Measurements from ENCODE around the gene CSNK1D. TPM values are rescaled to one million over a fixed set of nuclear protein-coding genes. Genes with fewer than 3 reads are reported as not detected.

CSNK1D gene
- total RNA-seq, 2 experiments from 2014 or later, result 277 to 286 TPM

DNA sequence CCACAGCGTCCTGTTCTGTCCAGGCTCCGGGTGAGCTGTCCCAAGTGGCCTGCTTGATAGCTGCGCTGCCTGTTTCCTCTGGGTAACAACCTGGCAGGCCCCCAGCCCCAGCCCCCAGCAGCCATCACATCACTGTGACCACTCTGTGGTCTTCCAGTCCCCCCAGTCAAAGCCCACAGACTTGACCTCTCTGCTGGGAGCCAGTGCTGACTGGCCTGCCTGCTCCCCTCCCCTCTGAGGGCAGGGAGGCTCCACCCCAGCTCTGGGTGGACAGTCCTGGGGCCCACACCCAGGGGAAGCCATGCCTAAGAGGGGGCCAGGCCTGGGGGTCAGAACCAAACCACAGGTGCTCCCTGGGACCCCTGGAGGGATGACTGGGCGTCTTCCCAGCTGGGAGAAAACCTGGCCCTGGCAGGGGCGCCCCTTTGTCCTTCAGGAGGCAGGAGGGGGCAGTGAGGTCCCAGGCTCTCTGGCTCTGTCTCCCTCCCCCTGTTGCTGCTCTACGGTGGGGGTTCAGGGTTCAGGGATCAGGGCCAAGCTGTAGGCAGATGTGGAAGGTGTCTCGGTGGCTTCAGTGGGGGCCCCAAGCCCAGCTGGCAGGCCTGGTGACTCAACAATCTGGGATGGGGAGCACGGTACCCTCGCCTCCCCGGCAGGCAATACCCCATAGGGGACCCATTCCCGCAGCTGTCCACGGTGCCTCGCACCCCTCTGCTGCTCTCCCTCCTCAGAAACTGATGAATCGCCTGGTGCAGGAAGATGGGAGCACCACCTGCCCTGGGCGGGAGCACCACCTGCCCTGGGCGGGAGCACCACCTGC, 46.5 kb downstream of the CSNK1D start:
- POLR2A ChIA-PET, result no interaction called here
- TF ChIP-seq, protein P1, sequence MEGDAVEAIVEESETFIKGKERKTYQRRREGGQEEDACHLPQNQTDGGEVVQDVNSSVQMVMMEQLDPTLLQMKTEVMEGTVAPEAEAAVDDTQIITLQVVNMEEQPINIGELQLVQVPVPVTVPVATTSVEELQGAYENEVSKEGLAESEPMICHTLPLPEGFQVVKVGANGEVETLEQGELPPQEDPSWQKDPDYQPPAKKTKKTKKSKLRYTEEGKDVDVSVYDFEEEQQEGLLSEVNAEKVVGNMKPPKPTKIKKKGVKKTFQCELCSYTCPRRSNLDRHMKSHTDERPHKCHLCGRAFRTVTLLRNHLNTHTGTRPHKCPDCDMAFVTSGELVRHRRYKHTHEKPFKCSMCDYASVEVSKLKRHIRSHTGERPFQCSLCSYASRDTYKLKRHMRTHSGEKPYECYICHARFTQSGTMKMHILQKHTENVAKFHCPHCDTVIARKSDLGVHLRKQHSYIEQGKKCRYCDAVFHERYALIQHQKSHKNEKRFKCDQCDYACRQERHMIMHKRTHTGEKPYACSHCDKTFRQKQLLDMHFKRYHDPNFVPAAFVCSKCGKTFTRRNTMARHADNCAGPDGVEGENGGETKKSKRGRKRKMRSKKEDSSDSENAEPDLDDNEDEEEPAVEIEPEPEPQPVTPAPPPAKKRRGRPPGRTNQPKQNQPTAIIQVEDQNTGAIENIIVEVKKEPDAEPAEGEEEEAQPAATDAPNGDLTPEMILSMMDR (IDR thresholded peaks at IDR 0.05), result no peak
- H3K4me1 ChIP-seq (ENCODE audit: insufficient read depth, low read length), result peaks cover 45% of the 10 kb centered on the region
- H3K27ac ChIP-seq (ENCODE audit: low read depth in 1 of 2, low read length in 2 of 2), result no peak overlapping the region
- H3K9me3 Mint-ChIP-seq, result no peaks in the 10 kb centered on the region
- no peaks in the 10 kb centered on the region for H3K36me3 ChIP-seq (ENCODE audit: insufficient read depth, low read length)
- ATAC-seq (ENCODE audit: poor library complexity) (no peak), DNase-seq (no peak)
- no peaks in the 10 kb centered on the region for H3K9me3 ChIP-seq (ENCODE audit: control insufficient read depth in 1 of 2, insufficient read depth in 1 of 2, low read length in 2 of 2)
- H3K4me3 ChIP-seq (ENCODE audit: low read length), result no peak overlapping the region
- H3K4me1 Mint-ChIP-seq (ENCODE audit: low read depth), result peaks cover 16% of the 10 kb centered on the region
- H3K27me3 ChIP-seq (ENCODE audit: control insufficient read depth in 1 of 2, insufficient read depth in 2 of 2, low read length in 2 of 2), result no peaks in the 10 kb centered on the region
- H3K36me3 Mint-ChIP-seq (ENCODE audit: low read depth), result no peaks in the 10 kb centered on the region
- intact Hi-C loops (cut with DNase I, micrococcal nuclease), result no loop called here
- H3K4me3 Mint-ChIP-seq, result peak overlapping the region; percentile 72
- H3K27ac Mint-ChIP-seq, result peak overlapping the region; percentile 86
- H3K27me3 Mint-ChIP-seq, result no peaks in the 10 kb centered on the region
- CTCF ChIA-PET, result no interaction called here

DNA sequence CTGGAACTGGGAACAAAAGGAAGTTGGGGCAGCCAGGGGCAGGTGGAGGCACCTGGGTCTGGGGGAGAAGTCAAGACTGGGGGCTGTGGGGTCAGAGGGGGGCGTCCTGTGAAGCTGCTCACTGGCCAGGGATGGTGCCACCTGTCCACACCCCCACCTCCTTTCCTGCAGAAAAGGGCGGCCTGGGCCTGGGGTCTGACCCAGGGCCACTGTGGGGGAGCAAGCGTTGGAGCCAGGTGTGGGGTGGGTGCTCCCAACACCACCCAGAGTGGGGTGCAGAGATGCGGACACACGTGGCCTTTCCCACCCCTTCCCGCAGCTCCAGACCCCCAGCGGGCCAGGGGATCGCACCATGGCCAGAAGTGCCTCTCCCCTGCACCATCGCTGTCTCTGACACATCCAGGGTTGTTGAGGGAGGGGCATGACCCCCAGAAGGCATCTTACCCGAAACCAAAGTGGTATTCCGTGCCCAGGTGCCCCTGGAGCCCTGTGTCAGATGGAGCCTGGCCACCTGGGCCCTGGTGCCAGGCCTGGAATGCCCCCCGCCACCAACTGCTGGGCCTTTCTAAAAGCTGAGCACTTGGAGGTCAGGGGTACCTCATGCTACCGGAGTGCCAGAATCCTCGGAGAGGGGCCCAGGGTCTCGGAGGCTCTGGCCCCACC, 47.2 kb downstream of the CSNK1D start:
- H3K4me3 ChIP-seq (ENCODE audit: low read length), result no peak overlapping the region
- H3K27ac Mint-ChIP-seq, result no peak overlapping the region
- POLR2A ChIA-PET, result interaction anchor here (0.9 kb wide), 1 partner anchor 14 kb away, joined by 3 read pairs; the partner anchor contains the start of gene CCDC57
- CTCF ChIA-PET, result no interaction called here
- peaks cover 16% of the 10 kb centered on the region for H3K4me1 Mint-ChIP-seq (ENCODE audit: low read depth)
- H3K9me3 Mint-ChIP-seq, result no peaks in the 10 kb centered on the region
- no peaks in the 10 kb centered on the region for H3K27me3 Mint-ChIP-seq
- H3K27me3 ChIP-seq (ENCODE audit: control insufficient read depth in 1 of 2, insufficient read depth in 2 of 2, low read length in 2 of 2), result no peaks in the 10 kb centered on the region
- H3K4me3 Mint-ChIP-seq, result no peak overlapping the region
- no peak overlapping the region for H3K27ac ChIP-seq (ENCODE audit: low read depth in 1 of 2, low read length in 2 of 2)
- H3K4me1 ChIP-seq (ENCODE audit: insufficient read depth, low read length), result peaks cover 38% of the 10 kb centered on the region
- H3K9me3 ChIP-seq (ENCODE audit: control insufficient read depth in 1 of 2, insufficient read depth in 1 of 2, low read length in 2 of 2), result no peaks in the 10 kb centered on the region
- no peaks in the 10 kb centered on the region for H3K36me3 ChIP-seq (ENCODE audit: insufficient read depth, low read length)
- DNase-seq, result no peak
- TF ChIP-seq, protein P1 (IDR thresholded peaks at IDR 0.05), result no peak
- intact Hi-C loops (cut with DNase I, micrococcal nuclease), result no loop called here
- ATAC-seq (ENCODE audit: poor library complexity), result no peak
- no peaks in the 10 kb centered on the region for H3K36me3 Mint-ChIP-seq (ENCODE audit: low read depth)

- Histone ChIP-seq H3K27ac (ENCODE audit: low read depth in 1 of 2, low read length in 2 of 2) (no peak overlapping the region), H3K4me1 (ENCODE audit: insufficient read depth, low read length) (peaks cover 32% of the 10 kb centered on the region), H3K4me3 (ENCODE audit: low read length) (no peak overlapping the region), H3K27me3 (ENCODE audit: control insufficient read depth in 1 of 2, insufficient read depth in 2 of 2, low read length in 2 of 2) (no peaks in the 10 kb centered on the region), H3K9me3 (ENCODE audit: control insufficient read depth in 1 of 2, insufficient read depth in 1 of 2, low read length in 2 of 2) (no peaks in the 10 kb centered on the region), H3K36me3 (ENCODE audit: insufficient read depth, low read length) (no peaks in the 10 kb centered on the region)
- ATAC-seq (ENCODE audit: poor library complexity), result no peak
- intact Hi-C loops (cut with DNase I, micrococcal nuclease), result no loop called here
- POLR2A ChIA-PET, result interaction anchor here (0.9 kb wide), 1 partner anchor 13 kb away, joined by 3 read pairs; the partner anchor contains the start of gene CCDC57
- CTCF ChIA-PET, result no interaction called here
- no peak overlapping the region for H3K4me3 Mint-ChIP-seq
- H3K27ac Mint-ChIP-seq, result no peak overlapping the region
- no peaks in the 10 kb centered on the region for H3K36me3 Mint-ChIP-seq (ENCODE audit: low read depth)
- peaks cover 16% of the 10 kb centered on the region for H3K4me1 Mint-ChIP-seq (ENCODE audit: low read depth)
- H3K9me3 Mint-ChIP-seq, result no peaks in the 10 kb centered on the region
- DNase-seq, result no peak
- TF ChIP-seq, protein P1 (IDR thresholded peaks at IDR 0.05), result no peak
- no peaks in the 10 kb centered on the region for H3K27me3 Mint-ChIP-seq
Observed at GRCh38 chr17:82225368-82226029, 48.0 kb downstream of the CSNK1D start.
